ENCODE data around the gene PROX2.

PROX2 gene

DNA sequence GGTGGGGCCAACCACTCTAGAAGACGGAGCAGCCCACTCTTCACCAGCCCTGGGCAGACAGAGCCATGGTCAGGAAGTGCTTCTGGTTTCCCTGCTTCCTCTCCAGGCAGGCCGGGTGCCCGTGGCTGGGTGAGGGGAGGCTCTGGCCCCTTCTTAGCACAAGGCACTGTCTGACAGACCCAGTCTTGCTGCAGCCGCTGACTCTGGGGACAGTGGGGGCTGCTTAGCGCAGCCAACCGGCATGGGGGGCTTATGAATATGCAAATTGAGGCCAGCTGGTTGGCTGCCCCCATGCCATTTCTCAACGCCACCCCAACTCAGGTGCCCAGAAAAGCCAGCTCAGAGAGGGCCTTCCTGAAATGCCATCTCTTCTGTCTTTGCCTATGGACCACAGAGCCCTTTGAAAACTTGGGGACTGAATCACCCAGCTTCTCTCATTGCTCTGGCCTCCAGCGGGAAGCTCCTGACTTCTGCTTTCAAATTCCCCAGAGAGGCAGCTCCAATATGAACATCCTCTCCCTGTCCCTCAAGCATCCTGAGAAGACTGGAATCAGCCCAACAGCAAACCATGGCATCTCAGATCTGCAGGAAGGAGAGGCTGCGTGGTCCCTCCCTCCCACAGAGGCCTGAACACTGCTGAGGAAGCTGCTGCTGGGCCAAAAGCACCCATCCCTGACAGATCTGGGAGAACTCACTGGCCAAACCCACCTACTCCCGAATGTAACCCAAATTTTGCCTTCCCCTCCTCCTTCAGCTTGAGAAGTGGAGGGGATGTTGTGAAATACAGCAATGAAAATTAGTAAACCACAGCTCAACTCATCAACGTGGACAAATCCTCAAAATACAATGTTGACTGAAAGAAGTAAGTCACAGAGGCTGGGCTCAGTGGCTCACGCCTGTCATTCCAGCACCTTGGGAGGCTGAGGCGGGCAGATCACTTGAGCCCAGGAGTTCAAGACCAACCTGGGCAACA lies at the start of gene PROX2:
Gene PROX2 (minus strand): TSS at position 205 of the 973 bp plus-strand sequence. CDS start 12,311 bp downstream, outside the sequence.
- DNase-seq = no peak

DNA sequence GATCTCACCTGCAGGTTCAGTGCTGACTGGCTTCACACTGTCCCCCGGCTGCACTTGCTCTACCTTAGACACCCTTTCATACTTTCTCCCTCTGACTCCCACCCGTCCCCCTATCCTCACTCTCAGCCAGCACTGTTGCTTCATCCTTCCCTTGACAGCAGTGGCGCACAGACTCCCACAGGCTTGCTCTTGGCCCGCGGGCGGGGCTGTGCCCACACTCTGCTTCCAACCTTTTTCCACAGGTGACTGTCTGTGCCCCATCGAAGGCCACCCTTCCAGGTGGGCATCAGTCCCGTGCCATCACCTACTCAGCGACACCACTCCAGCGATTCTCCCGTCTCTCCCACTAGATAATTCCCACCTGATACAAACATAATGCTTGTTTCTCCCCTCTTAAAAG lies 48.1 kb upstream of the PROX2 start:
- DNase-seq = no peak

- peak; percentile 82 for DNase-seq
Measured at GRCh38 chr14:74922752-74923401, 46.9 kb upstream of the PROX2 start, which contains the start of gene RPS6KL1. Gene RPS6KL1 (minus strand): TSS chr14:74923260. CDS start chr14:74921541, 1,719 bp downstream.

- no peak for DNase-seq
Measured at GRCh38 chr14:74921987-74922751, 46.2 kb upstream of the PROX2 start.

- DNase-seq = no peak
Measured at GRCh38 chr14:74921053-74921620, 45.2 kb upstream of the PROX2 start.

DNA sequence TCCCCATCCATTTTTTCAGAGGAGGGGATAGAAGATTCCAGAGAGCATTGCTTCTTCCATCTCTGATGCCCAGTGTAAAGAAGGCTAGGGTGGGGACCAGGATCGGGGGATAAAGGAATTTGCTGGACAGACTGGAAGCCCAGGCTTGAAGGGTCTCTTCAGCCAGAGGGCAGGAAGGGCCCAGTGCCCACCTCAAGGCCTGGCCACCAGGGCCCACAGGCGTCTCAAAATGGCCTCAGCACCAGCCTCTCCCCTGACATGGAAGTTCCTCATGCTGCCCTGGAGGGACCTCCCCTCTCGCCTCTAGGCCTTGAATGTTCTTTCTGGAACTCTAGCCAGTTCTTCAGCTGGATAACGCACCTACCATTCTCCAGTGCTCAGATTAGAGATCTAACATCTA lies 44.3 kb upstream of the PROX2 start:
- no peak for DNase-seq

DNA sequence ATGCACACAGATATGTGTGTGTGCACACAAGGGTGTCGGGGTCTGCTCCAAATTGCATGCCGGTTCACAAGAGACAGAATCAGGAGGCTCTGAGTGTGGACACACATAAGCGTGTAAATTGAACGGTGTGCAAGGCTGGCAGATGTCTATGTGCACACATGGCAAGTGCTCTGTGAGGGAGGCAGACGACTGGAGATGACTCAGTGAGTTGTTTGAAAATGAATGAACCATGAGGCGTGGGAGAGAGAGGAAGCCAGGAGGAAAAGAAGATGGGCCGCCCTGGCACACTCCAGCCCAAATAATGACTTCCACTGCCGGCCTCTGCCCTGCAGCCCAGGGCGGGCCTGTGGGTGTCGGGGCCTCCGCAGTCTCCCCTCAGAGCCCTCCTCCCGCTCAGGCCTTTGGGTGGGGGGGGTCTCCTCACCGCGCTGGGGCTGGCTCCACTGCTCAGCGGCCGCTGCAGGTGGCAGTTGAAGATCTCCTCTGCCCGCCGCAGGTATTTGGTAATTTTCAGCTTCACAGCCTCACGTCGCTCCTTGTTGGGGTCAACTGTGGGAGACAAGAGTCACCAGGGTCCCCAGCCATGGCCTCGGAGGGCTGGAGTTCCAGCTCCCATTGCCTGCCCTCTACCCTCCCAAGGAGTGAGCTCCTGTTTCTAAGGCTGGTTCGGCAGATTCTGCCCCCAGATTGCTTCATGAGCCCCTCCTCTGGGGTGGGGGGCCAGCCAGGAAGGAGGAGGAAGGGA lies 43.6 kb upstream of the PROX2 start:
- no peak for DNase-seq

GRCh38 chr14:74918380-74918779 lies 42.4 kb upstream of the PROX2 start:
- no peak for DNase-seq

DNA sequence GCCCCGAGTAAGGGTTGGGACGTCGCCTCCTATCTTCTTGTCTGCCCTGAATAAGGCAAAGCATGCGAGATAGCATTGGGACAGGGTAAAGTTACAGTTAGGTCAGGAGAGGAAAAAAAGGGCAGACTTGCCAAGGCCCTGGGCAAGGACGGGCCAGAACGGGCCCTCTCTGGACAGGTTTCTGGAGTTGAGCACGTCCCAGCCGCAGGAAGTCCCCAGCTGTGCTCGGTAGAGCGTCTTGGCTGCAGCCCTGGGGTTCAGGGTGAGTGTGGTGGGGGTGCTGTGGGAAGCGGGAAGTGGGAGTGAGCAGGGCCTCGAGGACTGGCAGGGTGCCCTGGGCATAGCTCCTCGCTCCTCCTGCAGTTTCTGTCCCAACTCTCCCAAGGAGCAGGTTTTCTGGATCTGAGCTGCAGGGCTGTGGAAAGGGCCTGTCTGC lies 41.7 kb upstream of the PROX2 start:
- no peak for DNase-seq

GRCh38 chr14:74917178-74917543 lies 41.2 kb upstream of the PROX2 start:
- DNase-seq = no peak

DNA sequence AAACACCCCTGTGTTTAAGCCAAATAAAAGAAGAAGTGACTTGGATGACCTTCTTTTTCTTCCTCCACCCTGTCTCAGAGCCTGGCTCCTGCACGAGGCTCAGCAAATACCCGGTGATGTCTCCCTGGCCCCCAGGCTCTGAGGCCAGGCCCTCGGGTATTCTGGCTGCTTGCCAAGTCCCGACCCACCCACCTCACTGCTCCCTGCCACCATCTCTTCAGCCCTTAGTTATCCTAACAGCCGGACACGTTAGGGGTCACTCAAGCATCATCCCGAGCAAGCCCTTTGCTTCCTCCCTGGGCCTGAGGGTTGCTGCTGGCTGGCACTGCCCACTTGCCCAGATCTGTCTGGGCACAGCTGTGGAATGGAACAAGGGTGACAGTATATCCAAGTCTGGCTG lies 39.9 kb upstream of the PROX2 start:
- DNase-seq = no peak

DNA sequence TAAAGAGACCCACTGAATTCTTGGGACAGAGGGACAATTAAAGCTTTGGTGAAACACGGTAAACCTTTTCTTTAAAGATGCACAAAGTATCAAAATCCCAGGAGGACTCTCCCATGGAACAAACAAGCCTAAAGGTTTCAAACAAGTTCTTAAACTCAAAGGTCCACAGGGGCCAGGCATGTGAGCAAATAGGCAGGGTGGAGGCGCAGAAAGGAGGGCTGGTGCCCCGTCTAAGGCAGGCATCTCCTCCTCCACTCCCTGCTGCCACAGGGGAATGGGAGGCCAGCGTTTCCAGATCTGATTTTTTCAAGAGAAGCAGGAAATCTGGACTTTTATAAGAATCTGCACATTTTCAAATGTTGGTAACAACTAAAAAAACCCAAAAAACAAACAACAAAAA lies 39.5 kb upstream of the PROX2 start:
- no peak for DNase-seq

- DNase-seq = no peak
Measured at GRCh38 chr14:74913986-74914573, 38.1 kb upstream of the PROX2 start.

- no peak for DNase-seq
Measured at GRCh38 chr14:74913393-74913910, 37.5 kb upstream of the PROX2 start.

DNA sequence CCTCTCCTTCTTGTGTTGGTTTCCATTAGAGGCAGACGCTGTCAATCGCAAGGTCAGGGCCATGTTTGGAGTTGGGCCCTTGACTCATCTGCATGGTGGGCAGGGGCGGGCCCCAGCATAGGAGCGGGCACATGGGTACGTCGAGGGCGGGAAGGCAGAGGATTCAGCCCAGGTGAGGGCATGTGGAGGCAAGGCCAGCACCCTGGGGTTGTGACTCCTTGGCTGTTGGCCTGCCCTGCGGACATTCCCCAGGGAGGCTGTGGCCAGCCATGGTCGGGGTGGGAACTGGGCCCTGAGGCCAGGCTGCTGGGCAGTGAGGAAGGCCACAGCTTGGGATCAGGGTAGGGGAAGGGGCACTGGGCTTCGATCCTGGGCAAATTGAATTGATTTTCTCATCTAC lies 36.9 kb upstream of the PROX2 start:
- DNase-seq = no peak

- DNase-seq = no peak
Measured at GRCh38 chr14:74912111-74912510, 36.2 kb upstream of the PROX2 start.

DNA sequence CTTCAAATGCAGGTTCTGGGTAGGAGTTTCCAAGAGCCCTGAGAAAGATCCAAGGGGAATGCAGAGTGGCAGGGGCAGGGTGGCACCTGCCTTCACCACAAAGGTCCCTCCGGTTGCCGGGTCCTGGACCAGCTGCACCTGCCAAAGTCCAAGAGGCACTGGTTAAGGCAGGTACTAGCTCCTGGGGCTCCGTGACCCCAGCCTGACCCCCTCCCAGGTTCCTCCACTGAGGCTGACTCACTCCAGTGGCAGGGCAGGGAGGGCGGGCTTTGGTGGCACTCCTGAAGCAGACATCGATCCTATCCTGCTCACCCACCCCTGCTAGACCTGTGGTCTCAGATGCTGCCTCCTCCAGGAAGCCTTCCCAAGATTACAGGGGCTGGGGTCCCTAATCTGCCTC lies 35.8 kb upstream of the PROX2 start:
- DNase-seq = no peak

GRCh38 chr14:74911221-74911620 lies 35.3 kb upstream of the PROX2 start:
- no peak for DNase-seq

DNA sequence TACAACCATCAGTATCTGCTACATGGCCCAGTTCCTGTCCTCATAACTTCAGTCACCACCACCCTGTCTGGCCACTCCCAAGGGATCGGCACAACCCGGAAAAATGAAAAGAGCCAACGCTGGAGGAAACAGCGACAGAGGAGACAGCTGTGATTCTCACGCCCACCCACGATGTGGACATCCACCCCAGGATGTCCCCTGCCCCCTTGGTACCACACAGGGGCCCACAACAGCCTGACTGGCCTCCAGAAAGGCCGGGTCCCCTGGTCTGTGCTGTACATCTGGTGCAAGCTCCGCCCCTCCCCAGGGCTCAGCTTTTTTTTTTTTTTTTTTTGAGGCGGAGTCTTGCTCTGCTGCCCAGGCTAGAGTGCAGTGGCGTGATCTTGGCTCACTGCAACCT lies 34.6 kb upstream of the PROX2 start:
- DNase-seq = no peak

- no peak for DNase-seq
Measured at GRCh38 chr14:74909911-74910310, 34.0 kb upstream of the PROX2 start.

- no peak for DNase-seq
Measured at GRCh38 chr14:74909501-74909900, 33.6 kb upstream of the PROX2 start.
